Measurements from ENCODE around the gene TRPM8.

The TRPM8 gene

GRCh38 chr2:234050455-234051135 lies 133.4 kb downstream of the TRPM8 start, which contains the start of gene SPP2:
TSS of gene SPP2 (plus strand) at chr2:234050702. CDS start at chr2:234050787, 85 bp downstream.
- ATAC-seq, result peak; percentile 27; the same call in 1 of the 3 replicates
- TF ChIP-seq CSDC2 (CRISPR knock-in tag; IDR thresholded peaks at IDR 0.05) (no peak), ZC3H10 (CRISPR knock-in tag; IDR thresholded peaks at IDR 0.05) (no peak), ARNTL (CRISPR knock-in tag; IDR thresholded peaks at IDR 0.05; ENCODE audit: borderline replicate concordance, low read depth) (no peak), ZFP3 (CRISPR knock-in tag; IDR thresholded peaks at IDR 0.05) (no peak), POU6F1 (CRISPR knock-in tag; IDR thresholded peaks at IDR 0.05; ENCODE audit: borderline replicate concordance, low read depth) (no peak), BACH2 (CRISPR knock-in tag; IDR thresholded peaks at IDR 0.05; ENCODE audit: borderline replicate concordance) (no peak), ZNF565 (CRISPR knock-in tag; conservative IDR thresholded peaks at IDR 0.05; ENCODE audit: low read depth) (no peak)

- TF ChIP-seq TSHZ2 (CRISPR knock-in tag; IDR thresholded peaks at IDR 0.05) (no peak), CREB5 (CRISPR knock-in tag; IDR thresholded peaks at IDR 0.05; ENCODE audit: low read depth) (no peak), SNAI2 (CRISPR knock-in tag; IDR thresholded peaks at IDR 0.05) (no peak), OSR1 (CRISPR knock-in tag; IDR thresholded peaks at IDR 0.05) (no peak), ESRRG (CRISPR knock-in tag; IDR thresholded peaks at IDR 0.05) (no peak), ZNF70 (CRISPR knock-in tag; IDR thresholded peaks at IDR 0.05) (no peak), ZC3H10 (CRISPR knock-in tag; IDR thresholded peaks at IDR 0.05) (no peak), PPARA (CRISPR knock-in tag; IDR thresholded peaks at IDR 0.05; ENCODE audit: borderline replicate concordance) (no peak)
- ATAC-seq, result peak; percentile 78
These were observed 134.3 kb downstream of the TRPM8 start for GRCh38 chr2:234051374-234052070.

GRCh38 chr2:234058881-234059280 lies 141.7 kb downstream of the TRPM8 start:
- TF ChIP-seq OSR1 (CRISPR knock-in tag; IDR thresholded peaks at IDR 0.05) (no peak), GLIS3 (CRISPR knock-in tag; IDR thresholded peaks at IDR 0.05) (no peak)
- no peak for ATAC-seq

GRCh38 chr2:234060236-234060635 lies 143.1 kb downstream of the TRPM8 start:
- no peak for TF ChIP-seq OSR1 (CRISPR knock-in tag; IDR thresholded peaks at IDR 0.05)
- no peak for TF ChIP-seq ZC3H10 (CRISPR knock-in tag; IDR thresholded peaks at IDR 0.05)
- no peak for TF ChIP-seq ARNTL (CRISPR knock-in tag; IDR thresholded peaks at IDR 0.05; ENCODE audit: borderline replicate concordance, low read depth)
- no peak for ATAC-seq

GRCh38 chr2:234061624-234062257 lies 144.6 kb downstream of the TRPM8 start:
- no peak for ATAC-seq
- TF ChIP-seq CREB5 (CRISPR knock-in tag; IDR thresholded peaks at IDR 0.05; ENCODE audit: low read depth) (no peak), ZC3H10 (CRISPR knock-in tag; IDR thresholded peaks at IDR 0.05) (no peak)
